ENCODE results near the gene MAPKAPK2.

The MAPKAPK2 gene

GRCh38 chr1:206723805-206724472 lies 39.2 kb downstream of the MAPKAPK2 start:
- no peak for FAIRE-seq

GRCh38 chr1:206725109-206725963 lies 40.6 kb downstream of the MAPKAPK2 start:
- FAIRE-seq: no peak

- FAIRE-seq: no peak
Observed at GRCh38 chr1:206727981-206728696, 43.4 kb downstream of the MAPKAPK2 start.

- FAIRE-seq: no peak
Observed at GRCh38 chr1:206728697-206728987, 43.9 kb downstream of the MAPKAPK2 start.

- FAIRE-seq: no peak
Observed at GRCh38 chr1:206729050-206729449, 44.3 kb downstream of the MAPKAPK2 start.

GRCh38 chr1:206729507-206729906 lies 44.8 kb downstream of the MAPKAPK2 start:
- no peak for FAIRE-seq

GRCh38 chr1:206732508-206732907 lies 47.8 kb downstream of the MAPKAPK2 start:
- FAIRE-seq: no peak

- no peak for FAIRE-seq
Observed at GRCh38 chr1:206732992-206733391, 48.3 kb downstream of the MAPKAPK2 start.

- no peak for FAIRE-seq
Observed at GRCh38 chr1:206734499-206735142, 49.9 kb downstream of the MAPKAPK2 start.

- no peak for FAIRE-seq
Observed at GRCh38 chr1:206735553-206736031, 50.9 kb downstream of the MAPKAPK2 start.

- no peak for FAIRE-seq
Observed at GRCh38 chr1:206736878-206737728, 52.4 kb downstream of the MAPKAPK2 start.

GRCh38 chr1:206737729-206738201 lies 53.1 kb downstream of the MAPKAPK2 start:
- no peak for FAIRE-seq

GRCh38 chr1:206738370-206739366 lies 54.0 kb downstream of the MAPKAPK2 start:
- FAIRE-seq: no peak

GRCh38 chr1:206739411-206740076 lies 54.8 kb downstream of the MAPKAPK2 start:
- FAIRE-seq: no peak

- FAIRE-seq: no peak
Observed at GRCh38 chr1:206741142-206741701, 56.5 kb downstream of the MAPKAPK2 start.

GRCh38 chr1:206742719-206743383 lies 58.1 kb downstream of the MAPKAPK2 start:
- no peak for FAIRE-seq

- no peak for FAIRE-seq
Observed at GRCh38 chr1:206744683-206745082, 60.0 kb downstream of the MAPKAPK2 start.

- no peak for FAIRE-seq
Observed at GRCh38 chr1:206745301-206745700, 60.6 kb downstream of the MAPKAPK2 start.

All from endometrium (tissue), 2 donors.